ENCODE results near the gene CSKMT. TPM values are rescaled to one million over a fixed set of nuclear protein-coding genes. Genes with fewer than 3 reads are reported as not detected.
A peak's percentile ranks its signal among the peaks of the same experiment; 100 is the strongest.

CSKMT gene
- total RNA-seq, 1 experiment from 2014 or later, result 40.1 TPM

DNA sequence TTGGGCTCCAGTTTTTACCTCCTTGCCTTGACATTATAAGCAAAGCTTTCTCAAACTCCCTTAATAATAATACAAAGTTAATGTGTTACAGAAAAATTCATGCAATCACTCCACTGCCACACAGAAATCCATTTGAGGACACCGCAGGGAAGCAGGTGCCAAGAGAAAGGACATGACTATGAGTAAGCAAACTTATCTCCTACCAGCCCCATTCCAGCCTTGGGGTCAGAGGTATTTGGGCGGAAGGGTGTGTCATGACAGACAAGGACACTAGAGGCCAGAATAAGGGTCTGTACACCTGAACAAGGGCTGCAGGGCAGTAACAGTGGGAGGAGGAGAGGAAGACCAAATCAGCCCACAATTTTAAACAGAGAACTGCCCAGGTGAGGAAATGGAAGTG, 48.2 kb downstream of the CSKMT start:
- Mint-ChIP-seq H3K27me3 (ENCODE audit: insufficient read depth, unreplicated experiment) (no peaks in the 10 kb centered on the region), H3K4me1 (ENCODE audit: low read depth, unreplicated experiment) (peaks cover 36% of the 10 kb centered on the region), H3K36me3 (ENCODE audit: insufficient read depth, unreplicated experiment) (peaks cover 100% of the 10 kb centered on the region), H3K27ac (ENCODE audit: unreplicated experiment) (peak overlapping the region; percentile 85), H3K4me3 (ENCODE audit: unreplicated experiment) (peak overlapping the region; percentile 42), H3K9me3 (ENCODE audit: unreplicated experiment) (no peaks in the 10 kb centered on the region)
- intact Hi-C loops (cut with micrococcal nuclease; ENCODE audit: unreplicated experiment), result loop anchor here (1.0 to 2.0 kb wide), 2 partner anchors 9 to 13 kb away; partner anchors contain the start of gene HNRNPUL2
- H3K9me3 ChIP-seq, result no peaks in the 10 kb centered on the region
- DNase-seq, result peak; percentile 86 to 89
- CTCF ChIA-PET, result interaction anchor here (1.6 kb wide), 2 partner anchors 19 to 41 kb away, joined by 4 read pairs; partner anchors contain the start of gene ZBTB3
- no TSS peak for BruUV-seq (replicated peaks)
- TF ChIP-seq CTCF (IDR thresholded peaks at IDR 0.05; ENCODE audit: insufficient read depth in 1 of 2, low read depth in 1 of 2, low read length in 1 of 2, severe bottlenecking in 1 of 2, unreplicated experiment in 1 of 2), result peak in 1 of 2 experiments; percentile 19
- H3K27me3 ChIP-seq (replicated peaks; ENCODE audit: control insufficient read depth, insufficient read depth, low read length), result no peaks in the 10 kb centered on the region
- no peak overlapping the region for H3K4me3 ChIP-seq (ENCODE audit: low read depth, low read length)
- H3K4me1 ChIP-seq, result peaks cover 21% of the 10 kb centered on the region
- POLR2A ChIA-PET, result interaction anchor here (1.7 to 2.0 kb wide), 2 partner anchors 14 to 48 kb away, joined by 7 to 13 read pairs; partner anchors contain the start of genes C11orf98, CSKMT and HNRNPUL2
- peaks cover 14% of the 10 kb centered on the region for H3K36me3 ChIP-seq (ENCODE audit: control insufficient read depth, insufficient read depth, low read length)

- H3K4me3 ChIP-seq (ENCODE audit: low read depth, low read length), result no peak overlapping the region
- DNase-seq, result no peak
- H3K27me3 ChIP-seq (replicated peaks; ENCODE audit: control insufficient read depth, insufficient read depth, low read length), result no peaks in the 10 kb centered on the region
- Mint-ChIP-seq H3K27ac (ENCODE audit: unreplicated experiment) (peak overlapping the region; percentile 40), H3K27me3 (ENCODE audit: insufficient read depth, unreplicated experiment) (no peaks in the 10 kb centered on the region), H3K9me3 (ENCODE audit: unreplicated experiment) (no peaks in the 10 kb centered on the region), H3K4me1 (ENCODE audit: low read depth, unreplicated experiment) (peaks cover 36% of the 10 kb centered on the region), H3K36me3 (ENCODE audit: insufficient read depth, unreplicated experiment) (peaks cover 100% of the 10 kb centered on the region), H3K4me3 (ENCODE audit: unreplicated experiment) (no peak overlapping the region)
- no peaks in the 10 kb centered on the region for H3K9me3 ChIP-seq
- H3K4me1 ChIP-seq, result peaks cover 21% of the 10 kb centered on the region
- H3K36me3 ChIP-seq (ENCODE audit: control insufficient read depth, insufficient read depth, low read length), result peaks cover 18% of the 10 kb centered on the region
- no TSS peak for BruUV-seq (replicated peaks)
- TF ChIP-seq CTCF (IDR thresholded peaks at IDR 0.05; ENCODE audit: insufficient read depth in 1 of 2, low read depth in 1 of 2, low read length in 1 of 2, severe bottlenecking in 1 of 2, unreplicated experiment in 1 of 2), result no peak
- POLR2A ChIA-PET, result no interaction called here
- CTCF ChIA-PET, result interaction anchor here (0.6 kb wide), 1 partner anchor 22 kb away, joined by 3 read pairs; no protein-coding TSS in a partner anchor
- intact Hi-C loops (cut with micrococcal nuclease; ENCODE audit: unreplicated experiment), result no loop called here
Measured at GRCh38 chr11:62715150-62716130, 50.3 kb downstream of the CSKMT start.

DNA sequence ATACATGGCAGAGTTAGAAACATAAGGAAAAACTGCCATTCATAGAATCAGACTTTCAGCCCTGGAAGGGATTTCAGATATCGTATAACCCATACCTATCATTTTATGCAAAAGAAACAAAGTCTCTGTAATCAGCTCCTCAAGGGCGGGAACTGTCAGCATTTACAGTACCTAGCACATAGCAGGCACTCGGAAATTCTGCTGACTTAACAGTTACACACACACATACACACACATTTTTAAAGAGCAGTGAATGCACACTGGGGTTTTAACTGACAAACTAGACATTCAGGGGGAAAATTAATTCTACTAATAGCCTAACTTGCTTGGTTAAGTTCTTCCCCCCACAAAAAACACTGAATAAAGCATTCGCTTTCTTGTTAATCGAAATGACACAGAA, 51.1 kb downstream of the CSKMT start:
- BruUV-seq (replicated peaks), result no TSS peak
- ChIA-PET POLR2A (no interaction called here), CTCF (no interaction called here)
- H3K4me1 ChIP-seq, result peaks cover 21% of the 10 kb centered on the region
- Mint-ChIP-seq H3K4me3 (ENCODE audit: unreplicated experiment) (no peak overlapping the region), H3K27ac (ENCODE audit: unreplicated experiment) (no peak overlapping the region), H3K4me1 (ENCODE audit: low read depth, unreplicated experiment) (peaks cover 36% of the 10 kb centered on the region), H3K36me3 (ENCODE audit: insufficient read depth, unreplicated experiment) (peaks cover 100% of the 10 kb centered on the region), H3K9me3 (ENCODE audit: unreplicated experiment) (no peaks in the 10 kb centered on the region), H3K27me3 (ENCODE audit: insufficient read depth, unreplicated experiment) (no peaks in the 10 kb centered on the region)
- DNase-seq, result no peak
- H3K36me3 ChIP-seq (ENCODE audit: control insufficient read depth, insufficient read depth, low read length), result peaks cover 21% of the 10 kb centered on the region
- intact Hi-C loops (cut with micrococcal nuclease; ENCODE audit: unreplicated experiment), result no loop called here
- no peak for TF ChIP-seq CTCF (IDR thresholded peaks at IDR 0.05; ENCODE audit: insufficient read depth in 1 of 2, low read depth in 1 of 2, low read length in 1 of 2, severe bottlenecking in 1 of 2, unreplicated experiment in 1 of 2)
- H3K27me3 ChIP-seq (replicated peaks; ENCODE audit: control insufficient read depth, insufficient read depth, low read length), result no peaks in the 10 kb centered on the region
- no peak overlapping the region for H3K4me3 ChIP-seq (ENCODE audit: low read depth, low read length)
- no peaks in the 10 kb centered on the region for H3K9me3 ChIP-seq

Data from Caco-2 (cell line).